Bronchial epithelial cell (primary cell): ENCODE measurements around the gene SOX12. TPM values are rescaled to one million over a fixed set of nuclear protein-coding genes. Genes with fewer than 3 reads are reported as not detected.

Experiments used
- DNase-seq: peaks from one replicate; pipeline ENCODE4 v3.0.0-alpha.2; 2010; ENCODE audit warnings: low read depth
- FAIRE-seq: peaks from 2 replicates; lab custom pipeline; 2011; peaks lifted over from hg19 to GRCh38; lab: Jason Lieb, UNC
- H3K27me3 ChIP-seq: 2 replicates; pipeline ENCODE4 v1.5.1; 2011; ENCODE audit warnings: low read length; ENCODE audit not compliant: control insufficient read depth, insufficient read depth
- H3K36me3 ChIP-seq: 2 replicates; pipeline ENCODE4 v1.5.1; 2011; ENCODE audit warnings: low read length; ENCODE audit not compliant: control insufficient read depth, insufficient read depth
- H3K4me3 ChIP-seq: 2 replicates; pipeline ENCODE4 v1.5.1; 2011; ENCODE audit warnings: mild to moderate bottlenecking, low read depth, low read length, control low read depth
- CTCF ChIP-seq: IDR thresholded peaks from 2 replicates; pipeline ENCODE4 v1.5.1; 2011; ENCODE audit warnings: mild to moderate bottlenecking, moderate library complexity, low read length, control low read depth, inconsistent platforms; ENCODE audit not compliant: insufficient read depth, severe bottlenecking
- total RNA-seq: library from RNA; depleted of rRNA; stranded (reverse); fragments of >200 nt; gene quantifications from 2 replicates; pipeline ENCODE4 v1.2.1, GENCODE V29; 2014

Gene SOX12
- total RNA-seq, 1 donor from 2014 or later = 3.4 TPM

GRCh38 chr20:298776-299391 is 26.5 kb upstream of the SOX12 start:
- Histone ChIP-seq H3K36me3 (peaks cover 3% of the 10 kb centered on the region), H3K4me3 (peak overlapping the region; percentile 91), H3K27me3 (no peaks in the 10 kb centered on the region)
- DNase-seq (no peak), FAIRE-seq (no peak)
- TF ChIP-seq CTCF = no peak

- Histone ChIP-seq H3K36me3 (peaks cover 3% of the 10 kb centered on the region), H3K4me3 (no peak overlapping the region), H3K27me3 (no peaks in the 10 kb centered on the region)
- DNase-seq (no peak), FAIRE-seq (no peak)
- TF ChIP-seq CTCF = no peak
Observed at GRCh38 chr20:300345-300990, 24.9 kb upstream of the SOX12 start.

- no peak overlapping the region for H3K4me3 ChIP-seq
- no peak for DNase-seq
- peaks cover 3% of the 10 kb centered on the region for H3K36me3 ChIP-seq
- no peaks in the 10 kb centered on the region for H3K27me3 ChIP-seq
- no peak for FAIRE-seq
- no peak for TF ChIP-seq CTCF
Observed at GRCh38 chr20:301886-302848, 23.2 kb upstream of the SOX12 start.

- no peak for TF ChIP-seq CTCF
- no peaks in the 10 kb centered on the region for H3K27me3 ChIP-seq
- DNase-seq (no peak), FAIRE-seq (no peak)
- H3K36me3 ChIP-seq = no peaks in the 10 kb centered on the region
- H3K4me3 ChIP-seq = no peak overlapping the region
Observed at GRCh38 chr20:305745-306144, 19.6 kb upstream of the SOX12 start.

- no peak for TF ChIP-seq CTCF
- Histone ChIP-seq H3K27me3 (no peaks in the 10 kb centered on the region), H3K36me3 (no peaks in the 10 kb centered on the region), H3K4me3 (no peak overlapping the region)
- DNase-seq (peak; percentile 94), FAIRE-seq (no peak)
Observed at GRCh38 chr20:308427-309038, 16.8 kb upstream of the SOX12 start.
